CD8-positive, alpha-beta memory T cell (primary cell): Measurements from ENCODE around the gene GTPBP2. TPM values are rescaled to one million over a fixed set of nuclear protein-coding genes. Genes with fewer than 3 reads are reported as not detected.

ENCODE experiments used
- CTCF ChIA-PET: fragments of 350-600 bp; sonication (Branson Sonifier 250); formaldehyde crosslinking; loops from one replicate; lab custom pipeline; 2021; ENCODE audit warnings: antibody characterized with exemption; lab: Charles Lee
- POLR2A ChIA-PET: fragments of 350-600 bp; sonication (Branson Sonifier 250); formaldehyde crosslinking; loops from one replicate; lab custom pipeline; 2021; ENCODE audit warnings: antibody characterized with exemption; lab: Charles Lee
- DNase-seq, 5 donors: peaks; one replicate each; pipeline versions ENCODE4 v3.0.0 to v3.0.0-alpha.2; 2020 to 2022; ENCODE audit warnings: mixed read lengths in 1 of 5
- H3K27ac ChIP-seq: one replicate; pipeline ENCODE4 v1.7.0; 2013; ENCODE audit warnings: low read depth, mild to moderate bottlenecking, low read length, moderate library complexity
- H3K27me3 ChIP-seq: 2 replicates; pipeline ENCODE4 v1.7.0; 2013; ENCODE audit warnings: low read length, mild to moderate bottlenecking; ENCODE audit not compliant: insufficient read depth, poor library complexity, severe bottlenecking
- H3K36me3 ChIP-seq: 2 replicates; pipeline ENCODE4 v1.7.0; 2013; ENCODE audit warnings: mild to moderate bottlenecking, low read length, moderate library complexity; ENCODE audit not compliant: insufficient read depth
- H3K4me1 ChIP-seq: 2 replicates; pipeline ENCODE4 v1.7.0; 2013; ENCODE audit warnings: mild to moderate bottlenecking, low read length, moderate library complexity; ENCODE audit not compliant: insufficient read depth
- H3K4me3 ChIP-seq: 2 replicates; pipeline ENCODE4 v1.7.0; 2013; ENCODE audit warnings: mild to moderate bottlenecking, low read length
- H3K9me3 ChIP-seq: 2 replicates; pipeline ENCODE4 v1.7.0; 2013; ENCODE audit warnings: mild to moderate bottlenecking, low read length
- H3K27ac Mint-ChIP-seq, 8 donors: one replicate each; pipeline ENCODE4 v1.8.0; 2020 to 2021; ENCODE audit warnings: mixed read lengths in 8 of 8, mild to moderate bottlenecking in 6 of 8, inconsistent platforms in 3 of 8, moderate library complexity in 3 of 8
- H3K27me3 Mint-ChIP-seq, 2 donors: one replicate each; pipeline ENCODE4 v1.8.0; 2020 to 2021; ENCODE audit warnings: mixed read lengths in 2 of 2, mild to moderate bottlenecking in 1 of 2, moderate library complexity in 1 of 2
- H3K36me3 Mint-ChIP-seq, 3 donors: one replicate each; pipeline ENCODE4 v1.8.0; 2020 to 2021; ENCODE audit warnings: mixed read lengths in 3 of 3, inconsistent platforms in 1 of 3, mild to moderate bottlenecking in 1 of 3
- H3K4me1 Mint-ChIP-seq, 3 donors: one replicate each; pipeline ENCODE4 v1.8.0; 2020 to 2021; ENCODE audit warnings: mixed read lengths in 3 of 3, inconsistent platforms in 1 of 3, mild to moderate bottlenecking in 1 of 3
- H3K4me3 Mint-ChIP-seq, 7 donors: one replicate each; pipeline ENCODE4 v1.8.0; 2020 to 2021; ENCODE audit warnings: mixed read lengths in 7 of 7, mild to moderate bottlenecking in 6 of 7, moderate library complexity in 4 of 7, inconsistent platforms in 2 of 7
- H3K9me3 Mint-ChIP-seq, 5 donors: one replicate each; pipeline ENCODE4 v1.8.0; 2020 to 2022; ENCODE audit warnings: mixed read lengths in 5 of 5, mild to moderate bottlenecking in 3 of 5, moderate library complexity in 2 of 5, inconsistent platforms in 1 of 5
- polyA plus RNA-seq: library from polyadenylated mRNA; unstranded; fragments of 300-500 nt; fragmentation: Illumina TruSeq; gene quantifications from one replicate; pipeline ENCODE4 v1.2.3, GENCODE V29; 2021
- total RNA-seq, 2 experiments: library from RNA; stranded (reverse); gene quantifications; one replicate each; pipeline ENCODE4 v1.2.3, GENCODE V29; 2021

Gene GTPBP2
- total and polyA plus RNA-seq, 3 experiments from 2014 or later: 3.9 to 45.4 (median 44.2) TPM

DNA sequence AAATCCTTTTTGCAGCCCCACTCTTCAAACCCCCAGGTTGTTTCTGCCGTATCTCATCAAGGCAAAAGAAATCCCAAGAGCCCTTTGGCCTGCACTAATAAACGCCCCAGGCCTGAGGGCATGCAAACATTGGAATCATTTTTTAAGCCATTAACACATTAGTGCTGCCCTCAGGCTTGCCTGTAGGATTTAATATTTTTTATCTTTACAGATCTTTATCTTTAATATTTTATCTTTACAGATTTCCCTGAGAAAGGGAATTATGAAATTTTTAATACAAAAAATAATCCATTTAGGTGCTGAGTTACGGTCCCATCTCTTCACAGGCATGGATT lies 14.7 kb downstream of the GTPBP2 start:
- DNase-seq: no peak
- Histone ChIP-seq H3K9me3 (no peaks in the 10 kb centered on the region), H3K4me3 (no peak overlapping the region), H3K27ac (no peak overlapping the region), H3K4me1 (no peaks in the 10 kb centered on the region), H3K36me3 (peaks cover 28% of the 10 kb centered on the region), H3K27me3 (no peaks in the 10 kb centered on the region)
- Mint-ChIP-seq H3K36me3 (peaks cover 0 to 44% (median 10%) of the 10 kb centered on the region in 3 donors), H3K27ac (no peak overlapping the region), H3K9me3 (no peaks in the 10 kb centered on the region), H3K4me3 (no peak overlapping the region), H3K4me1 (peaks cover 0 to 2% (median under 1%) of the 10 kb centered on the region in 3 donors), H3K27me3 (no peaks in the 10 kb centered on the region)
- CTCF ChIA-PET: no interaction called here
- POLR2A ChIA-PET: interaction anchor here (0.6 kb wide), 1 partner anchor 868 kb away, joined by 3 read pairs; the partner anchor contains the start of gene TBCC

DNA sequence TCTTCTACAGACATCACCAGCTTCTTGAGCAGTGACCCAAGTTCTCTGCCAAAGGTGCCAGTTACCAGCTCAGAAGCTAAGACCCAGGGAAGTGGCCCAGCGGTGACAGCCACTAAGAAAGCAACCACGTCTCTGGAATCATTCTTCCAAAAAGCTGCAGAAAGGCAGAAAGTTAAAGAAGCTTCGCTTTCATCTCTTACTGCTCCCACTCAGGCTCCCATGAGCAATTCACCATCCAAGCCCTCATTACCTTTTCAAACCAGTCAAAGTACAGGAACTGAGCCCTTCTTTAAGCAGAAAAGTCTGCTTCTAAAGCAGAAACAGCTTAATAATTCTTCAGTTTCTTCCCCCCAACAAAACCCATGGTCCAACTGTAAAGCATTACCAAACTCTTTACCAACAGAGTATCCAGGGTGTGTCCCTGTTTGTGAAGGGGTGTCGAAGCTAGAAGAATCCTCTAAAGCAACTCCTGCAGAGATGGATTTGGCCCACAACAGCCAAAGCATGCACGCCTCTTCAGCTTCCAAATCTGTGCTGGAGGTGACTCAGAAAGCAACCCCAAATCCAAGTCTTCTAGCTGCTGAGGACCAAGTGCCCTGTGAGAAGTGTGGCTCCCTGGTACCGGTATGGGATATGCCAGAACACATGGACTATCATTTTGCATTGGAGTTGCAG lies 15.2 kb downstream of the GTPBP2 start:
- Mint-ChIP-seq H3K36me3 (peaks cover 0 to 46% (median 11%) of the 10 kb centered on the region in 3 donors), H3K27me3 (no peaks in the 10 kb centered on the region), H3K4me3 (no peak overlapping the region), H3K9me3 (no peaks in the 10 kb centered on the region), H3K4me1 (peaks cover 0 to 2% (median 0%) of the 10 kb centered on the region in 3 donors), H3K27ac (no peak overlapping the region)
- Histone ChIP-seq H3K9me3 (no peaks in the 10 kb centered on the region), H3K27ac (no peak overlapping the region), H3K4me1 (no peaks in the 10 kb centered on the region), H3K27me3 (no peaks in the 10 kb centered on the region), H3K36me3 (peaks cover 30% of the 10 kb centered on the region), H3K4me3 (no peak overlapping the region)
- ChIA-PET POLR2A (interaction anchor here (0.5 to 0.6 kb wide), 2 partner anchors 82 to 868 kb away, joined by 3 read pairs; partner anchors contain the start of gene TBCC), CTCF (no interaction called here)
- no peak for DNase-seq

DNA sequence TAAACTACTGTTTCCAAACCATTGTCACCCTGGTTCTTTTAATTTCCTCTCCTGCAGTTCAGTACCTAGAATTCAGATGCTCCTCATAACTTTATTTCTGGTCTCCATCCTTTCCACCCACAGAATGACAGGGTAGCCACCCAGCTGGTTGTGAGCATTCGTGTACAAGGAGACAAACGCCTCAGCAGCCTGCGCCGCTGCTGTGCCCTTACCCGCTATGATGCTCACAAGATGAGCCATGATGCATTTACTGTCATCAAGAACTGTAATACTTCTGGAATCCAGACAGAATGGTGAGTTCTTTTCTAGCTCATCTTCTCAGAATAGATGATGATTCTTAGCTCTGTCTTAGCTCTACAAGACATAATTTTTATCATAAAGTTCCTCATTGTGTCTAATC lies 18.6 kb downstream of the GTPBP2 start:
- H3K27ac ChIP-seq: no peak overlapping the region
- ChIA-PET CTCF (no interaction called here), POLR2A (no interaction called here)
- H3K9me3 ChIP-seq: no peaks in the 10 kb centered on the region
- Mint-ChIP-seq H3K27me3 (no peaks in the 10 kb centered on the region), H3K9me3 (no peaks in the 10 kb centered on the region), H3K36me3 (peaks cover 0 to 61% (median 18%) of the 10 kb centered on the region in 3 donors), H3K4me3 (no peak overlapping the region), H3K27ac (peak overlapping the region in 2 of 8 donors; percentile 22 to 55), H3K4me1 (peaks cover 3 to 6% (median 4%) of the 10 kb centered on the region in 3 donors)
- H3K4me3 ChIP-seq: no peak overlapping the region
- H3K36me3 ChIP-seq: peaks cover 30% of the 10 kb centered on the region
- no peaks in the 10 kb centered on the region for H3K27me3 ChIP-seq
- no peak for DNase-seq
- H3K4me1 ChIP-seq: no peaks in the 10 kb centered on the region

- Mint-ChIP-seq H3K36me3 (peaks cover 0 to 63% (median 20%) of the 10 kb centered on the region in 3 donors), H3K4me3 (no peak overlapping the region), H3K27ac (peak overlapping the region in 1 of 8 donors; percentile 46), H3K9me3 (no peaks in the 10 kb centered on the region), H3K4me1 (peaks cover 3 to 6% (median 4%) of the 10 kb centered on the region in 3 donors), H3K27me3 (no peaks in the 10 kb centered on the region)
- DNase-seq: no peak
- Histone ChIP-seq H3K9me3 (no peaks in the 10 kb centered on the region), H3K27ac (no peak overlapping the region), H3K4me3 (no peak overlapping the region), H3K36me3 (peaks cover 30% of the 10 kb centered on the region), H3K27me3 (no peaks in the 10 kb centered on the region), H3K4me1 (no peaks in the 10 kb centered on the region)
- ChIA-PET POLR2A (no interaction called here), CTCF (interaction anchor here (1.2 to 2.1 kb wide), 5 partner anchors 12 to 470 kb away, joined by 4 to 9 read pairs (median 5); partner anchors contain the start of gene MAD2L1BP)
Measured at GRCh38 chr6:43609402-43609801, 19.7 kb downstream of the GTPBP2 start.

DNA sequence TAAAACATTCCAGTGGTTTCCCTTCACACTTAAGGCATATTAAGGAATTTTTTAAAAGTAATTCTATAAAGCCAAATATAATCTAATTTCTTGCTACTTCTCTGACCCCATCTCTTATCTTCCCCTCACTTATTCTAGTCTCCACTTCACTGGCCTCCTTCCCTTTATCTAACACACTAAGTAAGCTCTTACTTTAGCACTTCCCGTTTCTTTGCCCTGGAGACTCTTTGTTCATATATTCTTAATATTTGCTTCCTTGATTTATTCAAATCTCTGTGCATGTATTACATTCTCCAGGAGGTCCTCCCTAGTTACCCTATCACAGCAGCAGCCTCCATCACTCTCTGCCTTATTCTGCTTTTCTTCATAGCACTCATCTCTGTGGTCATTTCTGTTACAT lies 20.3 kb downstream of the GTPBP2 start:
- no peak overlapping the region for H3K4me3 Mint-ChIP-seq
- H3K4me3 ChIP-seq: no peak overlapping the region
- H3K36me3 Mint-ChIP-seq: peaks cover 0 to 64% (median 21%) of the 10 kb centered on the region in 3 donors
- no peaks in the 10 kb centered on the region for H3K27me3 ChIP-seq
- no peak overlapping the region for H3K27ac ChIP-seq
- H3K9me3 ChIP-seq: no peaks in the 10 kb centered on the region
- peaks cover 3 to 6% (median 4%) of the 10 kb centered on the region in 3 donors for H3K4me1 Mint-ChIP-seq
- H3K4me1 ChIP-seq: no peaks in the 10 kb centered on the region
- CTCF ChIA-PET: interaction anchor here (0.7 to 2.8 kb wide), 11 partner anchors 9 to 470 kb away, joined by 3 to 11 read pairs (median 5); partner anchors contain the start of genes GTPBP2 and MAD2L1BP
- POLR2A ChIA-PET: no interaction called here
- peak overlapping the region in 4 of 8 donors; percentile 3 to 56 (median 28) for H3K27ac Mint-ChIP-seq
- H3K36me3 ChIP-seq: peaks cover 25% of the 10 kb centered on the region
- H3K27me3 Mint-ChIP-seq: no peaks in the 10 kb centered on the region
- DNase-seq: no peak
- no peaks in the 10 kb centered on the region for H3K9me3 Mint-ChIP-seq

- H3K27me3 Mint-ChIP-seq: no peaks in the 10 kb centered on the region
- H3K4me3 ChIP-seq: no peak overlapping the region
- no peaks in the 10 kb centered on the region for H3K27me3 ChIP-seq
- peaks cover 3 to 6% (median 4%) of the 10 kb centered on the region in 3 donors for H3K4me1 Mint-ChIP-seq
- H3K27ac Mint-ChIP-seq: peak overlapping the region in 3 of 8 donors; percentile 27 to 79 (median 33)
- ChIA-PET CTCF (interaction anchor here (0.7 to 2.8 kb wide), 15 partner anchors 10 to 471 kb away, joined by 3 to 11 read pairs (median 4); partner anchors contain the start of genes GTPBP2 and MAD2L1BP), POLR2A (no interaction called here)
- no peaks in the 10 kb centered on the region for H3K4me1 ChIP-seq
- no peaks in the 10 kb centered on the region for H3K9me3 ChIP-seq
- DNase-seq: peak; percentile 22 to 68 (median 41)
- H3K4me3 Mint-ChIP-seq: no peak overlapping the region
- peaks cover 21% of the 10 kb centered on the region for H3K36me3 ChIP-seq
- H3K27ac ChIP-seq: no peak overlapping the region
- H3K36me3 Mint-ChIP-seq: peaks cover 0 to 64% (median 17%) of the 10 kb centered on the region in 3 donors
- H3K9me3 Mint-ChIP-seq: no peaks in the 10 kb centered on the region
Measured at GRCh38 chr6:43608310-43608763, 20.7 kb downstream of the GTPBP2 start.

DNA sequence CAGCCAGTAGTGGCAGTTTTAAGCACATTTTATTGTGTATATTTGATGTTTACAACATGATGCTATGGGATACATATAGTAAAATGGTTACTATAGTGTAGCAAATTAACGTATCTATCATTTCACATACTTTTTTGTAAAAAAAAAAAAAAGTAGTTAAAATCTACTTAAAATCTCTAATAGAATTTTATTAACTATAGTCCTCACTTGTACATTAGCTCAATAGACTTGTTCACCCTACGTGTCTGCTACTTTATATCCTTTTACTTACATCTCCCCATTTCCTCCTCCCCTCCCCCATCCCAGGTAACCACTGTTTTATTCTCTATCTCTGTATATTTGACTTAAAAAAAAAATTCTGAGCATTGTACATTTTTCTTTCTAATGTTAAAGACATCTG lies 23.0 kb downstream of the GTPBP2 start:
- Histone ChIP-seq H3K9me3 (no peaks in the 10 kb centered on the region), H3K4me3 (no peak overlapping the region), H3K27ac (no peak overlapping the region), H3K36me3 (peaks cover 13% of the 10 kb centered on the region), H3K4me1 (no peaks in the 10 kb centered on the region), H3K27me3 (no peaks in the 10 kb centered on the region)
- DNase-seq: no peak
- Mint-ChIP-seq H3K36me3 (peaks cover 0 to 67% (median 22%) of the 10 kb centered on the region in 3 donors), H3K27me3 (no peaks in the 10 kb centered on the region), H3K4me3 (no peak overlapping the region), H3K27ac (no peak overlapping the region), H3K4me1 (peaks cover 3 to 6% (median 4%) of the 10 kb centered on the region in 3 donors), H3K9me3 (no peaks in the 10 kb centered on the region)
- POLR2A ChIA-PET: no interaction called here
- CTCF ChIA-PET: no interaction called here

DNA sequence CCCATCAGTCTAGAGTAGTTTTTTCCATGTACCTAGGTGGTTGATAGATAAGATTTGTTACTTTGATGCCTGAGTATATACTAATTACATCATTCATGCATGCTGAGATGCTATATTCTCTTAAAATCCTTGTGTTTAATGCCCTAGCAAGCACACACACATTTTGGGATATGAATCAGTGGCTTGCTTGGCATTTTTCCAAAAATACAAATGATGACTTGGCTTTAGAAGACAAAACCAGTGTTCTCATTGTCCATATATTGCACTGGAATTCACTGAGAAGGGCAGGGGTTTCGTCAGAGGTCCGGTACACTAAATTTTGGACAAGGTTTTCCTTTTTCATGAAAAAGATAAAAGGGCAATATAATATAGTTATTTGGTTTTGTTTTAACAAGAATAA lies 24.9 kb downstream of the GTPBP2 start:
- Histone ChIP-seq H3K4me1 (no peaks in the 10 kb centered on the region), H3K27ac (no peak overlapping the region), H3K4me3 (no peak overlapping the region), H3K36me3 (peaks cover 8% of the 10 kb centered on the region), H3K27me3 (no peaks in the 10 kb centered on the region), H3K9me3 (no peaks in the 10 kb centered on the region)
- peaks cover 3 to 4% (median 3%) of the 10 kb centered on the region in 3 donors for H3K4me1 Mint-ChIP-seq
- ChIA-PET CTCF (interaction anchor here (1.1 to 1.3 kb wide), 2 partner anchors 10 to 14 kb away, joined by 3 read pairs; no protein-coding TSS in a partner anchor), POLR2A (no interaction called here)
- no peak for DNase-seq
- peaks cover 0 to 63% (median 21%) of the 10 kb centered on the region in 3 donors for H3K36me3 Mint-ChIP-seq
- no peak overlapping the region for H3K4me3 Mint-ChIP-seq
- H3K27ac Mint-ChIP-seq: peak overlapping the region in 2 of 8 donors; percentile 68 to 71
- H3K27me3 Mint-ChIP-seq: no peaks in the 10 kb centered on the region
- no peaks in the 10 kb centered on the region for H3K9me3 Mint-ChIP-seq
